ENCODE measurements around the gene SLC5A1.
A peak's percentile ranks its signal among the peaks of the same experiment; 100 is the strongest.
"Not testable (repeated sequence)": the region's sequence is repeated elsewhere in the genome, so short reads cannot be mapped to it uniquely, and the experiment has no call there.

SLC5A1 gene

DNA sequence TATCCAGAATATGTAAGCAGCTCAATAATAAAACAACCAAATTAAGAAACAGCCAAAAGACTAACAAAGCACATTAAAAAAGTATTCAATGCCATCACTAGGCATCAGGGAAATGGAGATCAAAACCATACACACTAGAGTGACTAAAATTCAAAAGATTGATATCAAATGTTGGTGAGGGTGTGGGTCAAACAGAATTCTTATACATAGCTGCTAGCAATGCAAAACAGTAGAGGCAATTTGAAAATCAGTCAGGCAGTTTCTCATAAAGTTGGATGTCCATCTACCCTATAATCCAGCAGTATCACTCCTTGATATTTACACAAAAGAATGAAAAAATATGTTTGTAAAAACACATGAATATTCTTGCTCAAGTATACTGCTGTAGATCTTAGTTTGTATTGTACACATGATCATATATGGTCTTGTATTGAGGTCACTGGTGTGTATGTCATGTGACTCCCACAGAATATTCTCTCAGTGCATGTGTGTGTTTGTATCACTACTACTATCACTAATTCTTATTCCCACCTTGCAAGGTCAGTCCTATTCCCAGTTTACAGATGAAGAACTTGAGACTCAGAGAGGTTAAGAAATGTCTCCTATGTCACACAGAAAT is 54.9 kb downstream of the SLC5A1 start:
- ATAC-seq, result no peak

DNA sequence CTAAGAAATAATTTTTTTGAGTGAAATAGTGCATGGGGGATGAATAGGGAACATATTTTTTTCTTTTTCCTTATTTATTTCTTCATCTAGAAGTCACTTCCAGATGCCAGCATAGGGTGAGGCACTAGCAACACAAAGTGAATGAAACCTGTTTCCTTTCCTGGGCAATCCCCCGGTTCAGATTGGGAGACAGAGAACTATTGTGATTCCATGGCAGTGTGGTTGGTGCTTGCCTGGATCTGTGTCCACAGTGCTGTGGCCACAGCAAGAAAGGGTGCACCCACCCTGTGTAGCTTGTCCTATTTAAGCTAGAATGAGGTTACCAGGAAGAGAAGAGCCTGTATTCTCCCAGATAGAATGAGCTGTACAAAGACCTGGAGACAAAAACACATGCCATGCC is 57.6 kb downstream of the SLC5A1 start:
- ATAC-seq, result no peak

DNA sequence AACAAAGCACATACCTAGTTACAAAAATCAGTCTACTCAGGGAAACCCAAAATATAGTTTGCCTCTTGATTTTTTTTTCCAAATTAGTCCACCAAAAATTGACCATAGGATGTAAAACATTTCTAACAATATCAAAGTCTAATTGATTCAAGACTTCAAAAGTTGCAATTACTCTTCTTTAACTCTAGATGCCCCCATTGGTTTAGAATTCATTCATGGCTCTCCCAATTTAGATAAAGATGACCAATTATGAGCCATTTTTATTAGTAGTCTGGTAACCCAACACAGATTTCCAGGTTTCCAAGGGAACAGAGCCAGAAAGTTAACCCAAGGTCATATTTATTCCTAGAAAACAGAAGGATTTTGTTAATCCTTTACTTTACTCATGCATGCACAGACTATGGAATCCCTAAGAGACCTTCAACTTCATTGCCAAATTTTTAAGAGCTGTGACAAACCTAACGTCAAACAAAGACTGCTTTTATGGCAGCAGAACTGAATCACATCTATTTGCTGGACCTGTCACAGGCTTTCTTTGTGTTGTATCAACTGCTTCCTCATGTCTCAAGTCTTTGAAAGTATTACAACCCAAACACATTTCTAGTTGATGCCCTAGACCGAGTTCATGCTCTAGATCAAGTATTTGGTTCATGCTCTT is 60.7 kb downstream of the SLC5A1 start:
- no peak for ATAC-seq

DNA sequence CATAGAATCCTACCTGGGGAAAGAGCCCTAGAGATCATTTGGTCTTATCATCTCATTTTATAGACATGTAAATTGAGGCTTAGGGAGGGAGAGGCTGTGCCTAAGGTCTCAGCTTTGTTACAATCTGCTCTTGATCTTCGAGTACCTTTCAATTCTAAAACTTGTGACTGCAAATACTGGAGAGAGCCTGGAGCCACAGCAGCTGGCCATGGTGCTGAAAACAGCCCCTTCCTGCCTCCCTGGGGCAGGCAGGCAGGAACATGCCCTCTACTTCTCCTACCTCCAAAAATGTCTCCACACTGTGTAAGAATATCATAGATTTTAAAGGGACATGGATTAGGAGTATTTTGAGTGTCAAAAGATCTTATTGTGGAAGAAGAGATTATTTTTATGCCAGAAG is 63.9 kb downstream of the SLC5A1 start:
- ATAC-seq, result no peak

DNA sequence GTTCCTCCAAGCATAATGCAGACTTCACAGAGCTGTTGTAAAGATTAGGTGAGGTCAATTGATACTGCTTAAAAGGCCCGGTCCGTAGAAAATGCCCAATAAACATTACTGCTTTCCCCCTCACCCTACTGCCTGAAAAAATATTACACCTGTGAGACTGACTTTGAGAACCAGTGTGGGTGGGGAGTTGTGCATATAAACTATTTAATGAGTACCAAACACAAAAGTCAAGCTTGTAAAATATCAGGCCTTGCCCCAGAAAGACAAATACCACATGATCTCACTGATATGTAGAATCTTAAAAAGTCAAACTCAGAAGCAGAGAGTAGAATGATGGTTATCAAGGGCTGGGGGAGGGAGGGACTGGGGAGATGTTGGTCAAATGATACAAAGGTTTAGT is 69.3 kb downstream of the SLC5A1 start:
- no peak for ATAC-seq

DNA sequence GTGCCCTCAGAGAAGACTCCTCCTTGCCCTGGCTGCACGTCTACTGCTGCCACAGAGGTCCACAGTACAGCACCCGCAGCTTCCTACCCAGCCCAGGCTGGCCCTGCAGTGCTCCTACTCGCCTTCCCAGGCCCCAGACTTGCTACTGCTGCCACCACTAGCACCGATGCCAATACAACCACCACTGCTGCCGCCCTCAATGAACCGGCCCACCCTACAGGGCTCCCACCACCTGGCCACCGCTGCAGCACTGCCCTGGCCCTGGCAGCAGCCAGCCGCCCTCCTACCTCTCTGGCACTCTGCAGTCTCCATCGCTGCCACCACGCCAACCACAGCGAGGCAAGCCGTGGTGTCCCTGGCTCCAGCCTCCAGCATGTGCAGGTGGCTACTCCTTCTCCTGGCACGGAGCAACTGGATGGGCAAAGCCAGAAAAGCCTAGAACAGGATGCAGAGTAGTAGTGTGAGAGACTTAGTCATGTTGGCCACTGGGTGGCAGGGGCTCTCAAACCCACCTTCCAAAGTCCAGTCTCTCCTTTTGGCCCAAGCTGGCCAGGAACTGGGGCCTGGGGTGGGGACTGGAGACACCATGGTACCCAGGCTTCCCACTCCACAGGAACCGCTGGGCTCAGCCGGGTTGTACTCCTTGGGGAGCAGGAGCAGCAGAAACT is 76.6 kb downstream of the SLC5A1 start:
- no peak for ATAC-seq

DNA sequence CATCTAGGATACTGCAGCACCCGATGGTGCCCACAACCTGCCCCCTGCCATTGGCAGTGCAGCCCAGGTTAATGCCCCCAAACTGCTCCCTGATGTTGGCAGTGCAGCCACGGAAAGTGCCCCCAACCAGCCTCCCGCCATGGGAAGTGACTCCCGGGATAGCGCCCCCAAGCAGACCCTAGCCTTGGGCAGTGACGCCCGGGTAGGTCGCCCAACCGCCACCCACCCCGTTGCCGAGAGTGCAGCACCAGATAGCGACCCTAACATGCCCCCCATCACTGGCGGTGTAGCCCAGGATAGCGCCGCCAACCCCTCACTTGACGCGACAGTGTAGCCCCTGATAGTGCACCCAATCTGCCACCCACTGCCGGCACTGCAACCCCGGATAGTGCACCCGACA is 77.5 kb downstream of the SLC5A1 start:
- ATAC-seq, result no peak

DNA sequence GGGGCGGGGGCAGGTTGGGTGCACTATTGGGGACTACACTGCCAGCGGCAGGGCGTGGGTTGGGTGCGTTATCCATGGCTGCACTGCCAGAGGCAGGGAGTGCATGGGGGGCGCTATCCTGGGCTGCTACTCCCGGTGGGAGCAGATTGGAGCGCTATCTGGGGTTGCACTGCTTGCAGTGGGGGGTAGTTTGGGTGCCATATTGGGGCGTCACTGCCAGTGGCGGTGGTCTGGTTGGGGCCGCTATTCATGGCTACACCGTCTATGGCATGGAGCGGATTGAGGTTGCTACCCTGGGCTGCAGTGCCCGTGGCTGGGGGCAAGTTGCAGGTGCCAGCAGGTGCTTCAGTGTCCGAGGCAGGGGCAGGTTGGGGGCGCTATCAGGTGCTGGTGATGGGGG is 79.8 kb downstream of the SLC5A1 start:
- ATAC-seq, result no peak

DNA sequence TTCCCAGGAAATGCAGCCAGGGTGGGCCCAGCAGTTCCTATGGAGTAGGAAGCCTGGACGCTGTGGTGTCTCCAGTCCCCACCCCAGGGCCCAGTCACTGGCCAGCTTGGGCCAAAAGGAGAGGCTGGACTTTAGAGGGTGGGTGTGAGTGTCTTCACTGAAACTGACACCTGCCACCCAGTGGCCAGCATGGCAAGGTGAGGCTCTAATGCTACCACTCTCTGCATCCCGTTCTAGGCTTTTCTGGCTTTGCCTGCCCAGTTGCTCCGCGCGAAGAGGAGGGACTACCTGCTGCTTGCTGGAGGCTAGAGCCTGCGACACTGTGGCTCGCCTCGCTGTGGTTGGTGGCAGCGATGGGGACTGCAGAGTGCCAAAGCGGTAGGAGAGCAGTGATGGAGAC is 80.6 kb downstream of the SLC5A1 start:
- ATAC-seq, result no peak

DNA sequence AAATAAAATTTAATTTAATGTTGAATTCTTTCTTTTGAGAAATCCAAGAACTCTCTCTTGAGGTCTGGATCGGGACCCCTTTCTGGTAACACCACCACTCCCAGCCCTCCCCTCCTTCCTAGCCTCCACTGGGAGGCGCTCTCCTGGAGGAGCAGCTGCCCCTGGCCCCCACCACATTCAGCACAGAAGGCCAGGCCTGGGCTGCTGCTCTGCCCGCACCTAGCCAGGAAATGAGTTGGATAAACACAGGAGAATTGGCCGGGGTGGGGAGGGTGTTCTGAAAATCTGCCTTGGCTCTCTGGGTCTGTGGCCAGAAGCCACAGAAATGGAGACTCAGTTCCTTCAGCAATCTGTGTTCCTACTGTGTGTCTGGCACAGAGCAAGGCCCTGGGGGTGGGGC is 84.8 kb downstream of the SLC5A1 start:
- no peak for ATAC-seq

DNA sequence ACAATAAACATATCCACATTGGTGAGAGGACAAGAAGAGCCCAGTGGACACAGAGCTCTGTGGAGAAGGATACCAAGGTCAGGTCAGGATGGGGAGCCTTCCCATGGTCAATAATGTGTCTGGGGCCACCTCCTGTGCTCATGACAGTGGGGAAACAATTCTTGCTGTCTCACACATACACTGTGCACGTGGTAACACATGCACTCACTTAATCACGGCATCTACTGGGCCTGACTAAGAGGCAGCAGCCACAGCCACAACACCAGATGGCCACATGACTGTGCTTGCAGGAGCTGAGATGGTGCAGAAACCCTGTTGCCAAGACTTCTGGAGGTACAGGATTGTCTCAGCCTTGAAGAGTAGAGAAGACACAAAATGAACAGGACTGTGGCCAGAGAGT is 87.4 kb downstream of the SLC5A1 start:
- ATAC-seq, result no peak

DNA sequence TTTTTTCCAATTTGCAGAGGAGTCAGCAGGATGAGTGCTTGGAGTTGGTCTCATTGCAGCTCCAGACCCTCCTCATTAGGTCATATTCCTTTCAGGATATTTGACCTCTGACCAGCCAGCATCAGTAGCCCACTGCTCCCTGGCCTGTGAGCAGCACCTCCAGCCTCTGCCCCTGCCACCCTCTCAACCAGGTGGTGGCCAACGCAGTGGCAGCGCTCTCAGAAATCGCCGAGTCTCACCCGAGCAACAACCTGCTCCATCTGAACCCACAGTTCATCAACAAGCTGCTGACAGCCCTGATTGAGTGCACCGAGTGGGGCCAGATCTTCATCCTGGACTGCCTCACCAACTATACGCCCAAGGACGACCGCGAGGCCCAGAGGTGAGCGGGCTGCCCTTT is 89.1 kb downstream of the SLC5A1 start:
- no peak for ATAC-seq

DNA sequence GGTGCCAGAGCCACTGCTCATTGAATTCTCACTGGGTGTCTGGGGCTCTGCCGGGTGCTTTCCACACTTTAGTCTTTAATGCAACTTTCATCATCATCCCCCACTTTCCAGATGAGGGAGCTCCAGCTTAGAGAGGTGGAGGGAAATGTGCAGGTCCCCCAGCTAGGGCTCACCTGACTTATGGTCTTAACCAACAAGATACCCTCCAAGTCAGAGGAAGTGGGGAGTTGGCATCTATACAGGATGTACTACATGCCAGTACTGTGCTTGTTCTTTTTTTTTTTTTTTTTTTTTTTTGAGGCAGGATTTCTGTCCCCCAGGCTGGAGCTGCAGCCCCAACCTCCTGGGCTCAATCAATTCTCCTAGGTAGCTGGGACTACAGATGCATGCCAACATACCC is 89.7 kb downstream of the SLC5A1 start:
- no peak for ATAC-seq

DNA sequence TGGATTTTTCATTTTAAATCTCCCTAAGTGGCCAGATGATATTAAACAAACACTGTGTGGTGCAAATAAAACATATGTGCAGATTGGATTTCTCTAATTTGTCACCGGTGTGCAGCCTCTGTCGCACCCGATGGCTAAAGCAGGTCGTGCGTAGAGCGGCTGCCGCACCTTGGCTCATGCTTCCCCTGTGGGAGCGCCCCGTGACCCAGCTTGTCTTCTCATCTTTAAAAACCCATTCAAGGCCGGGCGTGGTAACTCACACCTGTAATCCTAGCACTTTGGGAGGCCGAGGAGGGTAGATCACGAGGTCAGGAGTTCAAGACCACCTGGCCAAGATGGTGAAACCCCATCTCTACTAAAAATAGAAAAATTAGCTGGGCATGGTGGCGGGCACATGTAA is 91.7 kb downstream of the SLC5A1 start:
- not testable (repeated sequence) for ATAC-seq

DNA sequence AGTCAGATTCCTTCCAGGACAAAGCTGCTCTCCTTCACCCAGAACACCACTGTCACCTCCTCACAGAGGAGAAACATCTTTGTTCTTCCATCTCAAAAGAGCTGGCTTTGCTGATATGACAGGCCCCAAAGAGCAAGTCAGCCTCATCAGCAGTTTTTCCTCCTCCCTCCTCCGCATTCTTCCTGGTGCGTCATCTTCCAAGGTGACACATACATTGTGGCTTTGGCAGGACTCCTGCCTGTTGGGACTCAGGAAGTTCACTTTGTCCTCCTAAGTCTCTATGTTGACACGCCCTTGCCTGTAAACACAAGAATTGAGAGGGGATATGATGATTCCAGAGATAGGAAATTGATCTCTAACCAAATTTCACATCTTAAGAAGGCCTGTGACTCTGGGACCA is 92.9 kb downstream of the SLC5A1 start:
- ATAC-seq, result not testable (repeated sequence)

DNA sequence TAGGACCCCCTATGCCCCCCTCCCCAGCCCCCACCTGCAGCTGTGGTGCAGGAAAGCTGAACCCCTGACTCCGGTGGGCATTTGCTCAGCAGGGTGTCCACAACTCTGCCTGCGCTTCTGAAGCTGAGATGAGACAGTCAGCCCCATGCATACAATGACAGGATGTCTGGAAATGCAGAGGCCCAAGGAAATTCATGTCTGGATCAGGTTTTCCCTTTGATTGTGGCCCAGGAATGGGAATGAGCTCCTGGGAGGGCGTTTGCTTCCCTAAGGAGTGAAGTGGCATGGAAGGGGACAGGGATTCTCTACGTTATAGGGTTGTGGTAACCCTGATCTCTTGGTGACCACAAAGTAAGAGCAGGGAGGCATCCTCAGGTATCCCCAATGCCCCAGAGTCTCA is 93.8 kb downstream of the SLC5A1 start:
- ATAC-seq, result not testable (repeated sequence)

DNA sequence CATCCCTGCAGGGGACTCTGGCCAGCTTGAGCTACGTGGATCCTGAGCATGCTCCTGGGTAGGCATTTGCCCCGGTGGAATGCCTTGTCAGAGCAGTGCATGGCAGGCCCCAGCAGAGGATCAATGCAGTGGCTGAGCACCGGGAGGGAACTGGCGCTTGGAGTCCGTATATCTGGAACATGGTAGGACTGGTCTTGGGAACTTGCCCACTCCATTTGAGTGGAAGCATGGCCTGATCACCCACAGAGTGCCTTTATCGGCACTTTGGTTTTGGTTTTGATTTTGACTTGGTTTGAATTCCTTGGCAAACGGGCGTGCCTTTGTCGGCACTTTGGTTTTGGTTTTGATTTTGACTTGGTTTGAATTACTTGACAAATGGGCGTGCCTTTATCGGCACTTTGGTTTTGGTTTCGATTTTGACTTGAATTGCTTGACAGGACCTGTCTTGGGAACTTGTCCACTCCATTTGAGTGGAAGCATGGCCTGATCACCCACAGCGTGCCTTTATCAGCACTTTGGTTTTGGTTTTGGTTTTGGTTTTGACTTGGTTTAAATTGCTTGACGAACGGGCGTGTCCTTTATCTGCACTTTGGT is 94.8 kb downstream of the SLC5A1 start:
- ATAC-seq, result peak; percentile 85 to 87

DNA sequence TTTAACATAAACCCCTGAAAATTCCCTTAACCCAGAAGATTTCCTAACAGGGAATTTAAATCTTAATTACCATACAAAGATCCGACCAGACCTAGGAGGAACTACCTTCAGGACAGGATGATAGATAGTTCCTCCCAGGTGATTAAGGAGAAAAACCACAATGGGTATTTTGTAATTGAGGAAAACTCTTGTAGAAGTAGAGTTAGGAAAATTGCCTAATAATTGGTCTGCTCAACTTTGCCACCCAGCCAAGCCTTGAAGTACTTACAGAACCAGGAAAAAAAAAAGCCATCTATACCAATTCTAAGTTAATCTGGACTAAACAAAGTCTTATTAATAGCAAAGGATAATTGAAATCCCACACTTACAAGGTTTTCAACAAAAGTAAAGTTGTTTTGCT is 95.5 kb downstream of the SLC5A1 start:
- not testable (repeated sequence) for ATAC-seq

DNA sequence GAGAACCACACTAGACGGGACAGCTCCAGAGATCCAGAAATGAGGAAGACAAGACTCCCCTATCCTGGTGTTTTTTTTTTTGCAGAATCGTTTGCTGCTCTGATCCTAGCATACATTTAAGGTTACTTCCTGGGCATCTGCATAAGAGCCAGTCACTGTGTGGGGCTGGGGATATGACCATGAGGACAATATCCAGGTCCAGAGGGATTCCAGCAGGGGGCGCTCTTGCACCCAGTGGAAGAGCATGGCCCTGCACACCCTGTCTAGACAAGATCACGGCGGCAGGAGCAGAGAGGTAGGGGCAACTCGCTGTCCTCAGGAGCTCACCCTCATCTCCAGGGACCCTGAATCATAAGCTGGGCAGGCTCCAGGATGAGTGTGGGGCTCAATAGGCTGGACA is 97.6 kb downstream of the SLC5A1 start:
- ATAC-seq, result not testable (repeated sequence)

DNA sequence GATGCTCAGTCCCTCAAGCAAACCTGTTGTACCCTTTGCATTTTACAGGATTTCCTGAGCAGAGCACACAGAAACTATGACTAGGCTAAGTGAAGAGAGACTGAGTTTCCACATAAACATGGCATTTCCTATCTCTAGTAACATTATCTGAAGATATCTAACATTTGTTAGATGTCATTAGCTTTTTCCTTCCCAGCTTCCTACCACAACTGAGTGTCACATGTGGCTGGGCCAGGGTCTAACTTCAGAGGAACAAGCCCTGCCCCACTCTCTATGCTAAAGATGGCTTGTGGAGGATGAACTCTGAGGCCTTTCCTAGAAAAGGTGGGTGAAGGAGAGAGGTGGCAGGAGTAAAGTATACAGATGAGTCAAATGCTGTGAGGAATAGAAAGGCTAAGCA is 99.5 kb downstream of the SLC5A1 start:
- peak; percentile 9 to 13 for ATAC-seq

DNA sequence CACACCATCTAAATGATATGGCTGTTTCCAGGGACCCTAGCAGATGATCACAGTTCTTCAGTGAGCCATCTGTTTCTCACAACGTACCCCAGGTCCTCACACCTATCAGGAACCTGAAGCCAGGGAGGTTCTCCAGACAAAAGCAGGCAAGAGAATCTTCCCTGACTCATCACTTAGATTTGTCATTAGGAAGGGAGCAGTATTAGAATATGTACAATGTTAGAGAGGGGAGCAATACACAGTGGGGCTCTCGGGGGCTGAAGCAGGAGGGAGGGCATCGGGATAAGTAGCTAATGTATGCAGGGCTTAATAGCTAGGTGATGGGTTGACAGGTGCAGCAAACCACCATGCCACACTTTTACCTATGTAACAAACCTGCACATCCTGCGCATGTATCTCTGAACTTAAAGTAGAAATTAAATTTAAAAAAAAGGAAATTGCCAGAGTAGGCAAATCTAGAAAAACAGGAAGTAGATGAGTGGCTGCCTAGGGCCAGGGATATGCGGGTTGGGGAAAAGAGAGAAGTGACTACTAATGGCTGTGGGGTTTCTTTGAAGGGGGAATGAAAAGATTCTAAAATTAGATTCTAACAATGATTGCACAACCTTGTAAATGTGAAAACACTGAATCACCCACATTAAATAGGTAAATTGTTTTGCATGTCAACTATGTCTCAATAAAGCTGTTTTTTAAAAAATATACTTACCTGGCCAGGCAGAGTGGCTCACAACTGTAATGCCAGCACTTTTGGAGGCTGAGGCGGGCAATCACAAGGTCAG is 101.6 kb downstream of the SLC5A1 start:
- ATAC-seq, result peak; percentile 11 to 42

DNA sequence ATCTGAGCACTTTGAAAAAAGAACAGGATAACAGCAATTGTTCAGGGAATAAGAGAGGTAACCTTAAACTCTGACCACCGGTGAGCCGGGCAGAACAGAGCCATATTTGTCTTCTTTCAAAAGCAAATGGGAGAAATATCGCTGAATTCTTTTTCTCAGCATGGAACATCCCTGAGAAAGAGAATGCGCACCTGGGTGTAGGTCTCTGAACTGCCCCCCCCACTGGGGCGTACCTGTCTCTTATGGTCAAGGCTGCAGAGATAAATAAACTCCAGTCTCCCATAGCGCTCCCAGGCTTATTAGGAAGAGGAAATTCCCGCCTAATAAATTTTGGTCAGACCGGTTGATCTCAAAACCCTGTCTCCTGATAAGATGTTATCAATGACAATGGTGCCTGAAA is 104.1 kb downstream of the SLC5A1 start:
- ATAC-seq, result not testable (repeated sequence)

DNA sequence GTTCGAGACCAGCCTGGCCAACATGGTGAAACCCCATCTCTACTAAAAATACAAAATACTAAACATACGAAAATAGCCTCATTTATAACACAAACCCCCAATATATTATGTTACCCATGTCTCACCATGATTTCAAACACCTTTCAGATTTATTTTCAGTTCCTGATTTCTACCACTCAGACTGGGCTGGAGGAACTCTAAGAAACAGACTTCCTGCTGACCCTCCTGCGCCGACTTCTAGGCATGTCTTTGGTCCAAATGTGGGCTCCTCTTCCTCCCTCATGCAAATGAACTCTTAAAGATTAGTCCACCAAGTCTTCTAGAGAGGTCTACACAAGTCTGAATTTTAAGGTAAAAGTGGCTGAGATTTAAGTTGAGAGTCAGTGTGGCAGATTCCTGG is 105.3 kb downstream of the SLC5A1 start:
- ATAC-seq, result not testable (repeated sequence)

Measured in activated CD4-positive, CD25-positive, alpha-beta regulatory T cell treated with anti-CD3 and anti-CD28 coated beads, Interleukin-2, amount 50 U/mL, for 24 hours (primary cell).